Skeletal muscle satellite cell (primary cell): ENCODE results near the gene GRID1.
"Not testable (repeated sequence)": the region's sequence is repeated elsewhere in the genome, so short reads cannot be mapped to it uniquely, and the experiment has no call there.

Experiments
- H3K27me3 ChIP-seq: 2 replicates; pipeline ENCODE4 v1.7.0; 2013; ENCODE audit warnings: low read length; ENCODE audit not compliant: control insufficient read depth, insufficient read depth
- H3K36me3 ChIP-seq: 2 replicates; pipeline ENCODE4 v1.7.0; 2013; ENCODE audit warnings: mild to moderate bottlenecking, control low read depth, low read length; ENCODE audit not compliant: insufficient read depth
- H3K4me1 ChIP-seq: 2 replicates; pipeline ENCODE4 v1.7.0; 2013; ENCODE audit warnings: low read length; ENCODE audit not compliant: control insufficient read depth, insufficient read depth
- H3K4me2 ChIP-seq: 2 replicates; pipeline ENCODE4 v1.7.0; 2013; ENCODE audit warnings: mild to moderate bottlenecking, low read length
- H3K4me3 ChIP-seq: 2 replicates; pipeline ENCODE4 v1.7.0; 2013; ENCODE audit warnings: low read length
- H3K9ac ChIP-seq: 2 replicates; pipeline ENCODE4 v1.7.0; 2013; ENCODE audit warnings: mild to moderate bottlenecking, low read depth, low read length, moderate library complexity
- H3K9me3 ChIP-seq: replicated peaks from 2 replicates; pipeline ENCODE4 v1.7.0; 2013; ENCODE audit warnings: mild to moderate bottlenecking, control low read depth, low read length

Gene GRID1

DNA sequence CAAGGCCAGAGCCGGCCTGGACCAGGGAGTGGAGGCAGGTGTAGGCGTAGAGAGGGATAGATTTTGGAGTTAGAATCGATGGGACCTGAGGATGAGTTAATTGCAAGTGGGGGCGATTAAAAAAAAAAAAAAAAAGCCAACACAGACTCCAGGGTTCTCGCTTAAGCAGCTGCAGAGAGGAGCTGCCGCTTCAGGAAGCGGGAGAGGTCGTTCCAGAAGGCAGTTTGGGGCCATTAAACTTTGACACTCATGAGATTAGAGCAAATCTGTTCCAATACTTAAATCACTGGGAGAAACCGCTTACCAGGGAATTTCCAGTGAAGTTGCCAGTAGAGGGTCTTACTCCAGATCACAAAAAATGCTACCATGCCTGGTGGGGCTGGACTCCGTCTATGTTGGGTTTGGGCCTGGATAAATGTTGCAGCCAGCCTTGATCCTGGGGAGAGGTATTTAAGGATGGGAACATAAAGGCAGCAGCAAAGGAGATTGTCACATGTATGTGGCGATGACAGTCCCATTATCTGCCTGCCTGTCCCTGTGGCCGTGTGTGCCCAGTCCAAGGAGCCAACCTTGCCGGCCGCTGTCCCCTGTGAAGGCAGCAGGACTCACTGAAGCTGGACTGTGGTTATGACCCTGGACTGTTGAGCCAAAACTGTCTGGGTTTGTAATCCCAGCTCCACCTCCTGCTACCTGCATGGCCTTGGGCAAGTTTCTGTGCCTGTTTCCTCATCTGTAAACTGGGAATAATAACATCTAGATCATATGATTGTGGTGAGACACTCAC lies 23.9 kb upstream of the GRID1 start:
- H3K36me3 ChIP-seq: no peaks in the 10 kb centered on the region
- peaks cover 65% of the 10 kb centered on the region for H3K27me3 ChIP-seq
- H3K4me2 ChIP-seq: no peak overlapping the region
- H3K4me3 ChIP-seq: no peak overlapping the region
- no peaks in the 10 kb centered on the region for H3K9me3 ChIP-seq
- peaks cover 4% of the 10 kb centered on the region for H3K4me1 ChIP-seq
- H3K9ac ChIP-seq: no peak overlapping the region

GRCh38 chr10:86389441-86390193 lies 23.0 kb upstream of the GRID1 start:
- peaks cover 72% of the 10 kb centered on the region for H3K27me3 ChIP-seq

GRCh38 chr10:86389109-86389440 lies 22.5 kb upstream of the GRID1 start:
- not testable (repeated sequence) for H3K9me3 ChIP-seq, H3K4me3 ChIP-seq, H3K36me3 ChIP-seq, H3K4me1 ChIP-seq, H3K9ac ChIP-seq
- peaks cover 70% of the 10 kb centered on the region for H3K27me3 ChIP-seq
- peak overlapping the region; percentile 57 for H3K4me2 ChIP-seq

More at GRCh38 chr10:86389441-86390193, 23.0 kb upstream of the GRID1 start:
- H3K9me3 ChIP-seq: no peaks in the 10 kb centered on the region
- no peaks in the 10 kb centered on the region for H3K36me3 ChIP-seq
- peak overlapping the region; percentile 57 for H3K4me2 ChIP-seq
- peaks cover 4% of the 10 kb centered on the region for H3K4me1 ChIP-seq
- H3K9ac ChIP-seq: no peak overlapping the region
- no peak overlapping the region for H3K4me3 ChIP-seq

- H3K27me3 ChIP-seq: peaks cover 66% of the 10 kb centered on the region
- H3K4me2 ChIP-seq: no peak overlapping the region
- peaks cover 4% of the 10 kb centered on the region for H3K4me1 ChIP-seq
- H3K9ac ChIP-seq: no peak overlapping the region
- H3K9me3 ChIP-seq: no peaks in the 10 kb centered on the region
- H3K36me3 ChIP-seq: no peaks in the 10 kb centered on the region
- H3K4me3 ChIP-seq: no peak overlapping the region
Measured at GRCh38 chr10:86388119-86388704, 21.6 kb upstream of the GRID1 start.

- peaks cover 4% of the 10 kb centered on the region for H3K4me1 ChIP-seq
- H3K4me2 ChIP-seq: no peak overlapping the region
- H3K27me3 ChIP-seq: peaks cover 67% of the 10 kb centered on the region
- H3K9me3 ChIP-seq: no peaks in the 10 kb centered on the region
- H3K9ac ChIP-seq: no peak overlapping the region
- no peak overlapping the region for H3K4me3 ChIP-seq
- no peaks in the 10 kb centered on the region for H3K36me3 ChIP-seq
Measured at GRCh38 chr10:86387178-86387794, 20.7 kb upstream of the GRID1 start.

- H3K27me3 ChIP-seq: peaks cover 66% of the 10 kb centered on the region
Measured at GRCh38 chr10:86385806-86386205, 19.2 kb upstream of the GRID1 start.

DNA sequence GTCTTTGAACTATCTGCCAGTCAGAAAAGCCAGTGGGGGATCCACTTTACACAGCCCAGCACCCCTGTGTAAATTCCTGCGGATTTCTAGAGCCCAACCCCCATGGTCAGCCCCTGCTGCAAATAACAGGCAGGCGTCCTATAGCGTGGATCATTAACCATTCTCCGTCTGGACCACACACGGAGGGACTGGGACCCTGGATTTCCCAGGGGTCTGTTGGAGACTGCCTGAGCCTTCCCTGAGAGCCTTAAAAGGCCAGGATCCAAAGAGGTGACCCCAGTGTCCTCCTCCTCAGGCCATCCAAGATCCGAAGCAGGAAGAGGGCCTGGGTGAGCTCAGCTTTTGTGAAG lies 11.2 kb upstream of the GRID1 start:
- no peaks in the 10 kb centered on the region for H3K36me3 ChIP-seq
- no peak overlapping the region for H3K4me2 ChIP-seq
- peaks cover 4% of the 10 kb centered on the region for H3K4me1 ChIP-seq
- H3K9ac ChIP-seq: no peak overlapping the region
- no peaks in the 10 kb centered on the region for H3K9me3 ChIP-seq
- H3K4me3 ChIP-seq: no peak overlapping the region
- peaks cover 71% of the 10 kb centered on the region for H3K27me3 ChIP-seq

More at GRCh38 chr10:86385806-86386205, 19.2 kb upstream of the GRID1 start:
- Histone ChIP-seq H3K36me3 (no peaks in the 10 kb centered on the region), H3K9ac (no peak overlapping the region), H3K9me3 (no peaks in the 10 kb centered on the region), H3K4me2 (no peak overlapping the region), H3K4me1 (peaks cover 4% of the 10 kb centered on the region), H3K4me3 (no peak overlapping the region)

DNA sequence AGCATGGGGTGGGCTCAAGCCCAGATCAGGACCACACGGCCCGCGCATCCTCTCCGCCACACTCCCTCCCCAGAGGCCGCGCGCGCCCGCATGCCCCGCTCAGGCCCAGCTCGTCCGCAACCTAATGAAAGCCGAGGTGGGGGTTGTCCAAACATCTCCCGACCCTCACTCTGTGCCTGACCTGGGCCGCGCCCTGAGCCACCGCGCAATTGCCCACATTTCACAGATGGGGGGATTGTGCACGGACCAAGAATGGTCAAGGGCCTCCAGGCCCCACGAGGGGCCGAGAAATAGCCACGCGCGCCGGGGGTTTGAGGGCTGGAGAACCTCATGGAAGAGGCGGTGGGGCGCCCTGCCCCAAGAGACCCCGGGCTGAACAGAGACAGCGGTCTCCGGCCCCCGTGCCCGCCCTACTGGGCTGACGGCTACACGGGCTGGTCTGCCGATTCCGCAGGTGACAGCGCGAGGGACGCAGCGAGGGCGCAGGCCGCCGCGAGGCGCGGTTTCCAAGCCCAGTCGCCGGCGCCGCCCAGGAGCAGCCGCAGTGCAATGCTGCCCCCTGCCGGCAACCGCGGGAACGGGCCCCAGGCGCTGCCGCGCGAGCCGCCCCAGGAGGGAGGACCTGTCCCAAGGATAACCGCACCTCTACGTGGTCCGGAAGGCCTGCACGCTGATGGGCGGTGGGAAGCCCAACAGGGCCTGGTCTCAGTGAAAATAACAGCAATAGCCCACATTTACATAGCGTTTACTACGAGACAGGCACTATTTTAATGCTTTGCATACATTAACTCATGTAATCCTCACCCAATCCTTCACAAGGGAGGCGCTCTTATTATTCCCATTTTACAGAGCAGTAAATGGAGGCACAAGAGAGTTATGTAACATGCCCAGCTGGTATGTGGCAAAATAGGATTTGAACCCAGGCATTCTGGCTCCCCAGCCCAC lies 10.5 kb upstream of the GRID1 start:
- Histone ChIP-seq H3K27me3 (peaks cover 71% of the 10 kb centered on the region), H3K4me1 (peaks cover 4% of the 10 kb centered on the region), H3K4me3 (peak overlapping the region; percentile 53), H3K4me2 (peak overlapping the region; percentile 82), H3K9ac (no peak overlapping the region), H3K36me3 (no peaks in the 10 kb centered on the region), H3K9me3 (no peaks in the 10 kb centered on the region)

- Histone ChIP-seq H3K27me3 (peaks cover 74% of the 10 kb centered on the region), H3K4me2 (no peak overlapping the region), H3K9me3 (no peaks in the 10 kb centered on the region), H3K9ac (no peak overlapping the region), H3K4me1 (peaks cover 4% of the 10 kb centered on the region), H3K36me3 (no peaks in the 10 kb centered on the region), H3K4me3 (no peak overlapping the region)
Measured at GRCh38 chr10:86376403-86376802, 9.8 kb upstream of the GRID1 start.

- no peak overlapping the region for H3K4me3 ChIP-seq
- H3K4me1 ChIP-seq: peaks cover 4% of the 10 kb centered on the region
- no peaks in the 10 kb centered on the region for H3K9me3 ChIP-seq
- no peak overlapping the region for H3K9ac ChIP-seq
- H3K4me2 ChIP-seq: no peak overlapping the region
- H3K27me3 ChIP-seq: peaks cover 73% of the 10 kb centered on the region
- no peaks in the 10 kb centered on the region for H3K36me3 ChIP-seq
Measured at GRCh38 chr10:86375204-86375603, 8.6 kb upstream of the GRID1 start.
